Measurements from ENCODE around the gene DCLRE1C. TPM values are rescaled to one million over a fixed set of nuclear protein-coding genes. Genes with fewer than 3 reads are reported as not detected.

The DCLRE1C gene
- total and polyA plus RNA-seq, 12 donors, result 1.8 to 13.4 (median 8.3) TPM

DNA sequence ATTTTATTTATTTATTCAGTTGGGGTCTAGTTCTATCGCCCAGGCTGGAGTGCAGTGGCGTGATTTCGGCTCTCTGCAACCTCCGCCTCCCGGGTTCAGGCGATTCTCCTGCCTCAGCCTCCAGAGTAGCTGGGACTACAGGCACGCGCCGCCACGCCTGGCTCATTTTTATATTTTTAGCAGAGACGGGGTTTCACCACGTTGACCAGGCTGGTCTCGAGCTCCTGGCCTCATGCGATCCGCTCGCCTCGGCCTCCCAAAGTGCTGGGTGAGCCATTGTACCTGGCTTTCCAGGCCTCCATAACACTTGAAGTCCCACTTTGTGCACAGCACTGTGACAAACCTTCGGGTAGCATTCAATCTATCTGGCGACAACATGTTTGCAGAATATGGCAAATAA is 1.0 kb upstream of the DCLRE1C start:
- Histone ChIP-seq H3K27ac (peak overlapping the region in 4 of 5 donors; percentile 80 to 95 (median 84)), H3K4me3 (peak overlapping the region in 1 of 4 donors; percentile 73), H3K4me1 (replicated peaks in 1 of 2) (peaks cover 8 to 19% of the 10 kb centered on the region in 2 donors), H3K27me3 (no peaks in the 10 kb centered on the region), H3K9me3 (replicated peaks in 1 of 3) (no peaks in the 10 kb centered on the region), H3K36me3 (replicated peaks in 1 of 2) (no peaks in the 10 kb centered on the region)
- intact Hi-C loops (cut with DNase I), result loop anchor here in 1 of 2 donors (5.0 kb wide), 1 partner anchor 137 kb away; no protein-coding TSS in a partner anchor
- DNase-seq, result no peak
- WGBS, 4 donors, result 90 to 95% (median 93%) methylated on average over 12 to 19 of the region's 19 CpGs
- TF ChIP-seq, protein P1, sequence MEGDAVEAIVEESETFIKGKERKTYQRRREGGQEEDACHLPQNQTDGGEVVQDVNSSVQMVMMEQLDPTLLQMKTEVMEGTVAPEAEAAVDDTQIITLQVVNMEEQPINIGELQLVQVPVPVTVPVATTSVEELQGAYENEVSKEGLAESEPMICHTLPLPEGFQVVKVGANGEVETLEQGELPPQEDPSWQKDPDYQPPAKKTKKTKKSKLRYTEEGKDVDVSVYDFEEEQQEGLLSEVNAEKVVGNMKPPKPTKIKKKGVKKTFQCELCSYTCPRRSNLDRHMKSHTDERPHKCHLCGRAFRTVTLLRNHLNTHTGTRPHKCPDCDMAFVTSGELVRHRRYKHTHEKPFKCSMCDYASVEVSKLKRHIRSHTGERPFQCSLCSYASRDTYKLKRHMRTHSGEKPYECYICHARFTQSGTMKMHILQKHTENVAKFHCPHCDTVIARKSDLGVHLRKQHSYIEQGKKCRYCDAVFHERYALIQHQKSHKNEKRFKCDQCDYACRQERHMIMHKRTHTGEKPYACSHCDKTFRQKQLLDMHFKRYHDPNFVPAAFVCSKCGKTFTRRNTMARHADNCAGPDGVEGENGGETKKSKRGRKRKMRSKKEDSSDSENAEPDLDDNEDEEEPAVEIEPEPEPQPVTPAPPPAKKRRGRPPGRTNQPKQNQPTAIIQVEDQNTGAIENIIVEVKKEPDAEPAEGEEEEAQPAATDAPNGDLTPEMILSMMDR (IDR thresholded peaks at IDR 0.05), result no peak
- no peak for TF ChIP-seq POLR2A (IDR thresholded peaks at IDR 0.05)

DNA sequence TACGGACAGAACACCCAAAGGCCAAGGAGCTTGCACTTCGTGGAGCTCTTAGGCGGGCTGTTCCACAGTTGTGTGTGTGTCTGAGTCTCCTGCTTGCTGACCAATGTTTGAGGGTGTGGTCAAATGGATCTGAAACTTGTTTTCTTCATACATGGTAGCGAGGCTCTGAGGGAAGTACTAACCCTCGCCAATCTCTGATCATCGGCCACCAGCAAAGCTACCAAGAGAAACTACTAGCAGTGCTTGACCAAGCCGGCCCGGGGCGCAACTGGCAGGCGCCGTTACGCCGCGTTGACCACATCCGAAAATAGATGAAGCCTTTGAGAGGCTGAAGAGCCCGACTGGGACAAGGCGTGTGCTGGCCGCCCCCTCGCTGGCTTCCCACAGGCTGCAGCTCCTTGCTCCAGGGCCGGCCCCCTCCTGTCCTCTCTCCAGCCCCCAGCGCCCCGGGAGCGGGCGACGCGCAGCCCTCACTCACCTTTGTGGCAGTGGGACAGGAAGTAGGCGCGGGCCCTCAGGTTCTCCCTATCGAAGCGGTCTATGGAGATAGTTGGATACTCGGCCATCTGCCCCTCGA is 384 bp downstream of the DCLRE1C start:
- H3K9me3 ChIP-seq (replicated peaks in 1 of 3), result no peaks in the 10 kb centered on the region
- H3K27ac ChIP-seq, result peak overlapping the region; percentile 76 to 95 (median 82)
- H3K27me3 ChIP-seq, result no peaks in the 10 kb centered on the region
- intact Hi-C loops (cut with DNase I), result loop anchor here in 1 of 2 donors (5.0 kb wide), 1 partner anchor 139 kb away; no protein-coding TSS in a partner anchor
- peaks cover 0 to 2% of the 10 kb centered on the region in 2 donors for H3K36me3 ChIP-seq (replicated peaks in 1 of 2)
- 0 to 4% (median 1%) methylated on average over 4 to 32 of the region's 32 CpGs for WGBS, 4 donors
- peak in 6 of 7 donors; percentile 54 to 75 (median 58) for DNase-seq
- TF ChIP-seq, protein P1 (IDR thresholded peaks at IDR 0.05), result peak in 3 of 6 experiments; percentile 7 to 17 (median 8)
- no peak for TF ChIP-seq POLR2A (IDR thresholded peaks at IDR 0.05)
- peaks cover 8 to 19% of the 10 kb centered on the region in 2 donors for H3K4me1 ChIP-seq (replicated peaks in 1 of 2)
- peak overlapping the region; percentile 24 to 96 (median 62) for H3K4me3 ChIP-seq

DNA sequence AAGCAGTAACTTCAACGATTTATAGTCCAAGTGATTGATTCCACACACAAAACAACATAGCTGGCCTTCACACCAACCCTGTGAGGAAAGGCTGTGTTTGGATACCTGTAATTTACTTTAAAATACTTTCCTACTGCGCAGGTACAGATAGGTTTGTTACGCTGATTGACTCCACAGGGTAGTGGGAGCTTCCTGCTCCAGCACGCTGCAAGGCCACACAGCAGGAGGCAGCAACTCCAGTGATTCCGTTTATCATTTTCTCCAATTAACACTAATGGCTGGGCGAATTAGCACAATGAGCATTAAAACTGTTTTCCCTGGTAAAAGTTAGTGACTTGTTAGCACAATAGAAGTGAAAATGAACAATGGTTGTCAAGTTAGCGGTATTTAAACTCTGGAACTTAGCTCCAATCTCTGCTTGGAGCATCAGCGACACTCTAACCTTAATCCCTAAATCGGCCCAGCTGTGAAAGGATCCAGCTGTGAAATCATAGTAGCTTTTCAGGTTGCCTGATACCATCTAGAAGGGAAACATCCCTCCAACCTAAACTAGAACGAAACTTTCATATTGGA is 959 bp downstream of the DCLRE1C start:
- H3K36me3 ChIP-seq (replicated peaks in 1 of 2), result peaks cover 0 to 6% of the 10 kb centered on the region in 2 donors
- TF ChIP-seq, protein P1 (IDR thresholded peaks at IDR 0.05), result no peak
- no peak for TF ChIP-seq POLR2A (IDR thresholded peaks at IDR 0.05)
- no peaks in the 10 kb centered on the region for H3K9me3 ChIP-seq (replicated peaks in 1 of 3)
- peak overlapping the region; percentile 76 to 95 (median 82) for H3K27ac ChIP-seq
- H3K4me3 ChIP-seq, result peak overlapping the region; percentile 24 to 96 (median 62)
- DNase-seq, result no peak
- 27 to 39% (median 33%) methylated on average over 10 of the region's 10 CpGs for WGBS, 4 donors
- peaks cover 8 to 19% of the 10 kb centered on the region in 2 donors for H3K4me1 ChIP-seq (replicated peaks in 1 of 2)
- no peaks in the 10 kb centered on the region for H3K27me3 ChIP-seq
- intact Hi-C loops (cut with DNase I), result loop anchor here in 1 of 2 donors (5.0 kb wide), 1 partner anchor 139 kb away; no protein-coding TSS in a partner anchor

GRCh38 chr10:14949291-14949690 is 4.6 kb downstream of the DCLRE1C start:
- H3K4me3 ChIP-seq, result no peak overlapping the region
- no peaks in the 10 kb centered on the region for H3K9me3 ChIP-seq (replicated peaks in 1 of 3)
- no peaks in the 10 kb centered on the region for H3K27me3 ChIP-seq
- WGBS, 4 donors, result 91 to 98% (median 96%) methylated on average over 5 of the region's 5 CpGs
- no peak for DNase-seq
- TF ChIP-seq, protein P1 (IDR thresholded peaks at IDR 0.05), result no peak
- no peak for TF ChIP-seq POLR2A (IDR thresholded peaks at IDR 0.05)
- peaks cover 8 to 13% of the 10 kb centered on the region in 2 donors for H3K4me1 ChIP-seq (replicated peaks in 1 of 2)
- intact Hi-C loops (cut with DNase I), result no loop called here
- H3K27ac ChIP-seq, result no peak overlapping the region
- H3K36me3 ChIP-seq (replicated peaks in 1 of 2), result peaks cover 0 to 20% of the 10 kb centered on the region in 2 donors

All from adrenal gland (tissue), 12 donors.